HepG2 (cell line): ENCODE measurements around the gene PPP1R7. TPM values are rescaled to one million over a fixed set of nuclear protein-coding genes. Genes with fewer than 3 reads are reported as not detected.

Experiments
- ELF4 ChIP-seq: sonication (generic); formaldehyde crosslinking; IDR thresholded peaks from 2 replicates; pipeline ENCODE4 v1.5.0; 2020; ENCODE audit warnings: missing genetic modification reagents, mild to moderate bottlenecking, moderate library complexity, borderline replicate concordance
- ETV6 ChIP-seq: sonication (generic); formaldehyde crosslinking; conservative IDR thresholded peaks from 2 replicates; pipeline ENCODE4 v1.4.0; 2020; ENCODE audit warnings: missing genetic modification reagents
- FOSL1 ChIP-seq: sonication (generic); formaldehyde crosslinking; IDR thresholded peaks from 2 replicates; pipeline ENCODE4 v1.9.0; 2021; ENCODE audit warnings: missing genetic modification reagents, borderline replicate concordance
- HNF1A ChIP-seq, 2 experiments: sonication (generic) in 1 of 2; formaldehyde crosslinking in 1 of 2; IDR thresholded peaks; 2 replicates each; pipeline versions ENCODE4 v1.4.0 to v1.6.1; 2016 to 2020; ENCODE audit warnings: borderline replicate concordance in 1 of 2, low read depth in 1 of 2, mild to moderate bottlenecking in 1 of 2, missing genetic modification reagents in 1 of 2
- HNF1B ChIP-seq: sonication (generic); formaldehyde crosslinking; IDR thresholded peaks from 2 replicates; pipeline ENCODE4 v1.5.1; 2020; ENCODE audit warnings: mild to moderate bottlenecking, moderate library complexity, missing genetic modification reagents
- KDM5B ChIP-seq: sonication (generic); formaldehyde crosslinking; IDR thresholded peaks from 2 replicates; pipeline ENCODE4 v1.4.0; 2020; ENCODE audit warnings: missing genetic modification reagents, mild to moderate bottlenecking, borderline replicate concordance
- MEIS1 ChIP-seq: sonication (generic); formaldehyde crosslinking; IDR thresholded peaks from 2 replicates; pipeline ENCODE4 v1.9.0; 2021; ENCODE audit warnings: mild to moderate bottlenecking, missing genetic modification reagents, moderate library complexity, borderline replicate concordance
- PHF21A ChIP-seq: sonication (generic); formaldehyde crosslinking; IDR thresholded peaks from 2 replicates; pipeline ENCODE4 v1.5.0; 2020; ENCODE audit warnings: mild to moderate bottlenecking, missing genetic modification reagents
- TBX2 ChIP-seq: sonication (generic); formaldehyde crosslinking; IDR thresholded peaks from 2 replicates; pipeline ENCODE4 v1.5.0; 2020; ENCODE audit warnings: missing genetic modification reagents, mild to moderate bottlenecking, borderline replicate concordance
- TCF12 ChIP-seq, 2 experiments: fragments of 450-650 bp in 1 of 2; sonication (generic) in 1 of 2; formaldehyde crosslinking in 1 of 2; IDR thresholded peaks; 2 replicates each; pipeline versions ENCODE4 v1.6.1 to v1.8.0; 2017 to 2022; ENCODE audit warnings: antibody characterized with exemption in 1 of 2, mild to moderate bottlenecking in 1 of 2, missing genetic modification reagents in 1 of 2, moderate library complexity in 1 of 2
- TOPORS ChIP-seq: sonication (generic); formaldehyde crosslinking; IDR thresholded peaks from 2 replicates; pipeline ENCODE4 v1.8.0; 2023; ENCODE audit warnings: mild to moderate bottlenecking, missing genetic modification reagents
- ZNF230 ChIP-seq: sonication (generic); formaldehyde crosslinking; IDR thresholded peaks from 2 replicates; pipeline ENCODE4 v1.4.0; 2020; ENCODE audit warnings: mild to moderate bottlenecking, missing genetic modification reagents
- ZNF234 ChIP-seq: sonication (generic); formaldehyde crosslinking; conservative IDR thresholded peaks from 2 replicates; pipeline ENCODE4 v1.5.1; 2020; ENCODE audit warnings: mild to moderate bottlenecking, missing genetic modification reagents
- ZNF24 ChIP-seq: fragments of 450-650 bp; IDR thresholded peaks from 2 replicates; pipeline ENCODE4 v1.6.1; 2017; ENCODE audit warnings: antibody characterized with exemption, mild to moderate bottlenecking
- ZNF761 ChIP-seq: sonication (generic); formaldehyde crosslinking; conservative IDR thresholded peaks from 2 replicates; pipeline ENCODE4 v1.4.0; 2020; ENCODE audit warnings: mild to moderate bottlenecking, missing genetic modification reagents
- ZNF772 ChIP-seq: sonication (generic); formaldehyde crosslinking; IDR thresholded peaks from 2 replicates; pipeline ENCODE4 v1.5.0; 2020; ENCODE audit warnings: mild to moderate bottlenecking, missing genetic modification reagents
- ZNF782 ChIP-seq: sonication (generic); formaldehyde crosslinking; IDR thresholded peaks from 2 replicates; pipeline ENCODE4 v1.4.0; 2020; ENCODE audit warnings: missing genetic modification reagents, mild to moderate bottlenecking, borderline replicate concordance
- ZSCAN12 ChIP-seq: sonication (generic); formaldehyde crosslinking; IDR thresholded peaks from 2 replicates; pipeline ENCODE4 v1.9.0; 2021; ENCODE audit warnings: mild to moderate bottlenecking, missing genetic modification reagents
- polyA plus RNA-seq, 8 experiments: library from polyadenylated mRNA; depleted of rRNA in 3 of 8; stranded (reverse) in 7 of 8; unstranded in 1 of 8; fragments of >200 nt; fragmentation: Illumina TruSeq in 4 of 8; extraction: Trizol in 4 of 8; gene quantifications; 2 replicates each; pipeline versions ENCODE4 v1.2.1 to v1.2.3, GENCODE V29; 2011 to 2016; ENCODE audit warnings: low read depth in 4 of 8, missing spikeins in 1 of 8, mixed read lengths in 1 of 8; ENCODE audit not compliant: insufficient read depth in 1 of 8
- total RNA-seq, 5 experiments: library from RNA; depleted of rRNA; stranded (reverse); fragments of >200 nt; fragmentation: Illumina TruSeq; extraction: Trizol; gene quantifications; 2 replicates each; pipeline ENCODE4 v1.2.3, GENCODE V29; 2016; ENCODE audit warnings: low read depth in 1 of 5

Gene PPP1R7
- total and polyA plus RNA-seq, 2 of the 13 experiments (the other 11 are each of a cell fraction or from before 2014, with no cell fraction given), result 33.3 to 67.9 TPM

GRCh38 chr2:241149675-241149924 lies 667 bp upstream of the PPP1R7 start (continued):
- TF ChIP-seq MEIS1 (CRISPR knock-in tag), result 0 out of 2 replicates have a peak, but pooled peaks have one; percentile 11
- TF ChIP-seq ZNF761 (CRISPR knock-in tag), result peak; percentile 26; the same call in 1 of the 2 replicates
- 0 out of 2 replicates have a peak, but pooled peaks have one; percentile 56 for TF ChIP-seq ZNF24
- 0 out of 2 replicates have a peak, but pooled peaks have one; percentile 12 for TF ChIP-seq KDM5B (CRISPR knock-in tag)
- TF ChIP-seq ETV6 (CRISPR knock-in tag), result no peak
- TF ChIP-seq ZNF782 (CRISPR knock-in tag), result no peak; the same call in 1 of the 2 replicates
- no peak for TF ChIP-seq TCF12 (IDR thresholded peaks at IDR 0.05)
- TF ChIP-seq TCF12 (CRISPR knock-in tag; IDR thresholded peaks at IDR 0.05), result peak; percentile 2; the same call in 1 of the 2 replicates
- TF ChIP-seq ELF4 (CRISPR knock-in tag), result peak; percentile 2; the same call in 1 of the 2 replicates
- no peak for TF ChIP-seq ZNF234
- peak; percentile 47; the same call in 1 of the 2 replicates for TF ChIP-seq HNF1B (CRISPR knock-in tag)
- peak; percentile 26; the same call in 1 of the 2 replicates for TF ChIP-seq TBX2 (CRISPR knock-in tag)
- no peak for TF ChIP-seq TOPORS (CRISPR knock-in tag)
- 0 out of 2 replicates have a peak, but pooled peaks have one; percentile 14 for TF ChIP-seq ZNF772 (CRISPR knock-in tag)
- TF ChIP-seq ZNF230 (CRISPR knock-in tag), result 0 out of 2 replicates have a peak, but pooled peaks have one; percentile 25
- TF ChIP-seq PHF21A (CRISPR knock-in tag), result 0 out of 2 replicates have a peak, but pooled peaks have one; percentile 34
- TF ChIP-seq FOSL1 (CRISPR knock-in tag), result no peak
- 0 out of 2 replicates have a peak, but pooled peaks have one; percentile 40 for TF ChIP-seq ZSCAN12 (CRISPR knock-in tag)
- no peak for TF ChIP-seq HNF1A (IDR thresholded peaks at IDR 0.05; ENCODE audit: low read depth)
- TF ChIP-seq HNF1A (CRISPR knock-in tag; IDR thresholded peaks at IDR 0.05; ENCODE audit: borderline replicate concordance), result 0 out of 2 replicates have a peak, but pooled peaks have one; percentile 42
